ENCODE data around the gene NAE1. TPM values are rescaled to one million over a fixed set of nuclear protein-coding genes. Genes with fewer than 3 reads are reported as not detected.

The NAE1 gene
- total RNA-seq, 2 experiments from 2014 or later = 121 to 126 TPM

DNA sequence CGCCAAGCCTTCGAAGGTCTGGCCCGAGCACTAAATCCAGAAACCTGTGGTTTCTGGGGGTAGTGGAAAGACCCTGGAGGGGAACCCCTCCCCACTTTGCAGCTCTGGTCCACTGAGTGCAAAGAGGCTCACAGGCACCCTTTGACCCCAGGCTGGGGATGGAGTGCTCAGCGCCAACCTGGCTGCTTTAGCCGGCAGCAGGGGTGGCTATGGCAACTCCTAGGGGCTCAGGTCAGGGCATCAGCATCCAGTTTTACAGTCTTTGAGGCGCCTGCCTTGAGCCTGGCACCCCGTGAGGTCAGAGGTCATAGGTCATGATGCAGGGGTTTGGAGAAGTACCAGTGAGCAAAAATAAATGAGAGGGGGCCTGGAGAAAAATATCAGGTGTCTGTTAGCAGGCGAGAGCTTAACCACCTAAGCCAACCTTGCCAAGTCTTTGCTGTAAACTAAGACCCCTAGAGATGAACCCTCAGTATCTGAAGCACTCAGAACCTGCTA is 31.3 kb upstream of the NAE1 start:
- no peaks in the 10 kb centered on the region for H3K4me1 Mint-ChIP-seq (ENCODE audit: low read depth)
- POLR2A ChIA-PET = no interaction called here
- no peaks in the 10 kb centered on the region for H3K36me3 Mint-ChIP-seq
- no peak for DNase-seq
- H3K4me3 Mint-ChIP-seq = no peak overlapping the region
- no peak overlapping the region for H3K27ac Mint-ChIP-seq
- intact Hi-C loops (cut with micrococcal nuclease) = no loop called here
- H3K9me3 Mint-ChIP-seq = no peaks in the 10 kb centered on the region
- no peaks in the 10 kb centered on the region for H3K27me3 Mint-ChIP-seq
- CTCF ChIA-PET = interaction anchor here (0.6 to 2.4 kb wide), 6 partner anchors 9 to 487 kb away, joined by 3 to 15 read pairs (median 4); partner anchors contain the start of genes DYNC1LI2 and NAE1

DNA sequence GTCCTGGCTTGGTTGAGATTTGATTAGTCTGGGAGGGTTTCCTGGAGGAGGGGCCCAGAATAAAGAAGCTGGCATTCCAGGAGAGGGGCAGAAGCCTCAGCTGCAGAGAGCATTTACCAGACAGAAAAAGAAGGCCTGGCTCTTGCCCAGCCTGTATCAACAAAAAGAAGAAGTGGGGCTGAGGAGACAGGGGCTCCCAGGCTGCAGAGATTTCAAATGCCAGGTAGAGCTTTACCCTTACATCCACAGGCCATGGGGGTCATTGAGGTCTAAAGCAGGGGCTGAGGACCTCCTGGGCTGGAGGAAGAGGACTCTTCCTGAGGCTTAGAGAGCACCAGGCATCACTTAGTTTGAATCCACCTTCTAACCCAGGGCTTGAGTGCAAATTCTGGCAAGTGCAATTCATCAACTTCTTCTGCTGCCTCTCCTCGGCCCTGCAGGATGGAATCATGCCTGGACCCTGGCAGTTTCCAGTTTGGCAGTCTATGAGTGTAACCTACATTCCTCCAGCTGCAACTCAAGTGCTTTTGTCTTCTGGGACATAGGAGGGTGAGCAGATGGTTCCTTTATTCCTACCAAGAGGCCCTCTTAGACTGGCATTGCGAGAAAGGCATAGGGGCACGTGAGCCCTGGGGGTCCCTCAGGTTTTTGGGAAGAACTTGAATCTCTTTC is 28.8 kb upstream of the NAE1 start:
- no peaks in the 10 kb centered on the region for H3K9me3 Mint-ChIP-seq
- H3K27me3 Mint-ChIP-seq = no peaks in the 10 kb centered on the region
- H3K27ac Mint-ChIP-seq = no peak overlapping the region
- no peaks in the 10 kb centered on the region for H3K36me3 Mint-ChIP-seq
- POLR2A ChIA-PET = no interaction called here
- no peaks in the 10 kb centered on the region for H3K4me1 Mint-ChIP-seq (ENCODE audit: low read depth)
- intact Hi-C loops (cut with micrococcal nuclease) = no loop called here
- H3K4me3 Mint-ChIP-seq = no peak overlapping the region
- CTCF ChIA-PET = interaction anchor here (0.6 to 1.9 kb wide), 2 partner anchors 12 to 28 kb away, joined by 4 to 10 read pairs; partner anchors contain the start of gene NAE1
- DNase-seq = no peak

DNA sequence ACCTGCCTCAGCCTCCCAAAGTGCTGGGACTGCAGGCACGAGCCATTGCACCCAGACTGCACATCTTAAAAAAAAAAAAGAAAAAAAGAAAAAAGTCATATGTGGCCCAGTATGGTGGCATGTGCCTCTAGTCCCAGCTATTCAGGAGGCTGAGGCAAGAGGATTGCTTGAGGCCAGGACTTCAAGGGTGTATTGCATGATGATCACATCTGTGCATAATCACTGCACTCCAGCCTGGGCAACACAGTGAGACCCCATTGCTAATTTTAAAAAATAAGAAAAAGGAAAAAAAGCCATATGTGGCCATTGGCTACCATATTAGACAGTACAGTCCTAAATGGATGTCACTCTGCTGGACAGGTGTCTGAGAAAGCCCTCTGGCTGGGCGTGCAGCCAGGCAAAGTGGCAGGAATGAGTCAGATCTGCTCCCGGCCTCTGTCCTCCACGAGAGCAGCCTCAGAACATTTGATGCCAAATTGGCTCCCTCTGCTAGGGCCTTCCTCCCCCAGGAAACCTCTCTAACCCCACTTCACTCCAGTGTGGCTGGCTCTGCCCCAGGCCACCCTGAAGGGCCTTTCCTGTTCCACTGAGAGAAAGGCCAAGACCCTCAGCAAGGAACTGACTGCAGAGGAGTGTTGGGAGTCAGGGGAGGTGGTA is 28.1 kb upstream of the NAE1 start:
- no peaks in the 10 kb centered on the region for H3K9me3 Mint-ChIP-seq
- ChIA-PET POLR2A (no interaction called here), CTCF (interaction anchor here (0.6 to 5.0 kb wide), 5 partner anchors 8 to 28 kb away, joined by 3 to 24 read pairs (median 10); partner anchors contain the start of gene NAE1)
- no peak overlapping the region for H3K4me3 Mint-ChIP-seq
- no peaks in the 10 kb centered on the region for H3K27me3 Mint-ChIP-seq
- DNase-seq = no peak
- no peak overlapping the region for H3K27ac Mint-ChIP-seq
- H3K4me1 Mint-ChIP-seq (ENCODE audit: low read depth) = no peaks in the 10 kb centered on the region
- intact Hi-C loops (cut with micrococcal nuclease) = no loop called here
- H3K36me3 Mint-ChIP-seq = no peaks in the 10 kb centered on the region

DNA sequence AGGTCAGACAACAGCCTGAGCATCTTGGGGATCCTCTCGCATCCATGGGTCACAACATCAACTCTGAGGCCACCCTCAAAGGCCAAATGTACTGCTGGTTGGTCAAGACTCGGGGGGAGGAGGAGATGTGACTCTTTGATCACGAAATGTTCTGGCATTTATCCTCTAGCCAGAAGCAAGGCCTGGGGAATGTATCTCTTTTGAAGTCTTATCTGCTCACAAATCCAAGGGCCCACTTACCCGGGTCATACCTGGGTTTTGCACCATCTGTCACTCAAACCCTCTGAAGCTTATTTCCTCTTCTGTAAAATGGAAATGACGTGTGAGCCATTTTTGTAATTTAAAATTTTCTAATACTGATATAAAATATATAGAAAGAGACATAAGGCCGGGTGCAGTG is 26.7 kb upstream of the NAE1 start:
- Mint-ChIP-seq H3K36me3 (no peaks in the 10 kb centered on the region), H3K27me3 (no peaks in the 10 kb centered on the region), H3K4me3 (no peak overlapping the region), H3K4me1 (ENCODE audit: low read depth) (no peaks in the 10 kb centered on the region), H3K27ac (no peak overlapping the region), H3K9me3 (no peaks in the 10 kb centered on the region)
- POLR2A ChIA-PET = no interaction called here
- no peak for DNase-seq
- intact Hi-C loops (cut with micrococcal nuclease) = no loop called here
- CTCF ChIA-PET = interaction anchor here (2.9 to 5.0 kb wide), 2 partner anchors 9 to 27 kb away, joined by 10 to 24 read pairs; partner anchors contain the start of gene NAE1

DNA sequence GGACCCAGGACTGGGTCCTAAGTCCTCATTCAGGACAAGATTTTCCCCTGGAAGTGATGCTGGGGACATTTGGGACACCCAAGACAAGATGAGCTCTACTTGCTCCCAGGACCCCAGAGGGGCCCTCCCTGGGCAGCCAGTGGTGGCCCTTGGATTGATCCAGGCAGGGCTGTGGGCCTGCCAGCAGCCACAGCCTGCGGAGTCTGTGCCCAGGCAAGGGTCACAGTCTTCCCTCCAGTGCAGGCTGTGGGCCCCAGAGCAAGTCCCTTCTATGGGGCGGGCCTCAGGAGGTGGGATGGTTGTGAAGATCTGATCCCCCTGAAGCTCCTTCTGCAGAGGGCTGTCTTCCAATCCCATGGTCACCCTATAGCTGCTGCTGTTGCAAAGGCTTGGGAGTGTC is 26.0 kb upstream of the NAE1 start:
- intact Hi-C loops (cut with micrococcal nuclease) = no loop called here
- Mint-ChIP-seq H3K36me3 (no peaks in the 10 kb centered on the region), H3K4me1 (ENCODE audit: low read depth) (no peaks in the 10 kb centered on the region), H3K4me3 (no peak overlapping the region), H3K9me3 (no peaks in the 10 kb centered on the region), H3K27me3 (no peaks in the 10 kb centered on the region), H3K27ac (no peak overlapping the region)
- ChIA-PET CTCF (interaction anchor here (0.5 to 5.0 kb wide), 3 partner anchors 10 to 26 kb away, joined by 3 to 24 read pairs (median 10); partner anchors contain the start of gene NAE1), POLR2A (no interaction called here)
- DNase-seq = no peak

DNA sequence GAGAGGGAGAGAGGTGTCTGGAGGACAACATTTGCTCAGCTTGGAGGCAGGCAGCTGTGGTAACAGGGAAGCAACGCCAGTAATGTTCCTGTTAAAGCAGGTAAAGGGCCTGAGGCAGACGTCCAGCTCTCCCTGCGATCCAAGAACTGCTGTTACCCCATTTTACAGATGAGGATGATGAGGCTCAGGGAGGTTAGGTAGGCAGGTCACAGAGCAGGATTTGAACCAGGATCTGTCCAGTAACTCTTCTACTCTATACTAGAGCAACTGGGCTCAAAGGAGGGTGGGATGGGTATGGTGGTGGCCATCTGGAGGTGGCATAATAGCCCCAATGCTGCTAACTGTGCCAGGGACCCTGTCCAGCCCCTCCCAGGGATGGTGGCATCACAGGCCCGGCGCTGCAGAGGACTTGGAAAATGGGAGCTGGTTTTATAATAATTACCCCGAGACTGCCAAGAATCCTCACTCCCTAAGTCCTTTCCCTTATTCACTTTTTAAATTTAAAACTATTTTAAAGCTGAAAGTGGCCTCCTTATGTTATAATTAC is 25.5 kb upstream of the NAE1 start:
- H3K4me1 Mint-ChIP-seq (ENCODE audit: low read depth) = no peaks in the 10 kb centered on the region
- H3K36me3 Mint-ChIP-seq = no peaks in the 10 kb centered on the region
- CTCF ChIA-PET = interaction anchor here (0.5 to 5.0 kb wide), 3 partner anchors 10 to 26 kb away, joined by 3 to 24 read pairs (median 10); partner anchors contain the start of gene NAE1
- DNase-seq = no peak
- intact Hi-C loops (cut with micrococcal nuclease) = no loop called here
- H3K27ac Mint-ChIP-seq = no peak overlapping the region
- H3K4me3 Mint-ChIP-seq = no peak overlapping the region
- no peaks in the 10 kb centered on the region for H3K27me3 Mint-ChIP-seq
- H3K9me3 Mint-ChIP-seq = no peaks in the 10 kb centered on the region
- POLR2A ChIA-PET = no interaction called here

DNA sequence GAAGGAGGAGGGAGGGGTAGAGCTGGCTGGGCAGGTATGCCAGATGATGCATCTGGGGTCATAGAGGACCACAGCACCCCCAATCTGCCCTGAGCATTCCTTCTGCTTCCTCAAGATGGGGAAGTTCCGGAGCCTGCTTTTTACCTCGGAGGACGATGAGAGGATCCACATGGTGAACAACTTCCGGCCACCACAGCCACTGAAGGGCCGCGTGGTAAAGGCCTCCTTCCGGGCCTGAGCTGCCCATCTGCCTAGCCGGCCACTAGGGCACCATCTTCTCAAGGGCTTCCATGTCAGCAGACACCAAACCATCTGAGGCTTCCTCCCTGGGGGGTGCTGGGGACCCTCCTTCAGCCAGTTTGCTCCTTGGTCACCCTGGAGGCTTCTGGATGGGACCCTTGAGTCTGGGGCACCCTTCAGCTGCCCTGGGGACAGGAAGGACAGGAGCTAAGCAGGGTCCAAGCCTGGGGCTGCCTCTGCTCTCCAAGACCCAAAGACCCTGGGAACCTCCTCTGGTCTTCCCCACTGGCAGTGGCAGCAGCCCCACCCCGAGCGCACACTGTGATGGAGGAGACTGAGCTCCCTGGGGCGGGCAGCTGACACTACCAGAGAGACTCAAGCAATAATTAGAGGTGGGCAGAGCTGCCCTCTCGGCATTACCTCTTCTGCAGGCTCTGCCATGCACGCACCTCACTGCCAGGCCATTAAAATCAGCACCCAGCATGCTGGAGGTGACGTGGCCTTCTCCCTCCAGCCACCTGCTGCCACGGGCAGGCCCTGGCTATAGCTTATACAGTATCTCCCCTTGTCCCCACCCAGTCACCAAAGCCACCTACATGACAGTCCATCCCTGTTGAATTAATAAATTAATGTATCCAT is 22.7 kb upstream of the NAE1 start:
- Mint-ChIP-seq H3K36me3 (no peaks in the 10 kb centered on the region), H3K9me3 (no peaks in the 10 kb centered on the region), H3K4me3 (no peak overlapping the region), H3K27ac (no peak overlapping the region), H3K4me1 (ENCODE audit: low read depth) (no peaks in the 10 kb centered on the region), H3K27me3 (no peaks in the 10 kb centered on the region)
- intact Hi-C loops (cut with micrococcal nuclease) = no loop called here
- ChIA-PET CTCF (interaction anchor here (1.1 to 5.0 kb wide), 4 partner anchors 9 to 23 kb away, joined by 3 to 24 read pairs (median 6); partner anchors contain the start of gene NAE1), POLR2A (no interaction called here)
- DNase-seq = no peak

DNA sequence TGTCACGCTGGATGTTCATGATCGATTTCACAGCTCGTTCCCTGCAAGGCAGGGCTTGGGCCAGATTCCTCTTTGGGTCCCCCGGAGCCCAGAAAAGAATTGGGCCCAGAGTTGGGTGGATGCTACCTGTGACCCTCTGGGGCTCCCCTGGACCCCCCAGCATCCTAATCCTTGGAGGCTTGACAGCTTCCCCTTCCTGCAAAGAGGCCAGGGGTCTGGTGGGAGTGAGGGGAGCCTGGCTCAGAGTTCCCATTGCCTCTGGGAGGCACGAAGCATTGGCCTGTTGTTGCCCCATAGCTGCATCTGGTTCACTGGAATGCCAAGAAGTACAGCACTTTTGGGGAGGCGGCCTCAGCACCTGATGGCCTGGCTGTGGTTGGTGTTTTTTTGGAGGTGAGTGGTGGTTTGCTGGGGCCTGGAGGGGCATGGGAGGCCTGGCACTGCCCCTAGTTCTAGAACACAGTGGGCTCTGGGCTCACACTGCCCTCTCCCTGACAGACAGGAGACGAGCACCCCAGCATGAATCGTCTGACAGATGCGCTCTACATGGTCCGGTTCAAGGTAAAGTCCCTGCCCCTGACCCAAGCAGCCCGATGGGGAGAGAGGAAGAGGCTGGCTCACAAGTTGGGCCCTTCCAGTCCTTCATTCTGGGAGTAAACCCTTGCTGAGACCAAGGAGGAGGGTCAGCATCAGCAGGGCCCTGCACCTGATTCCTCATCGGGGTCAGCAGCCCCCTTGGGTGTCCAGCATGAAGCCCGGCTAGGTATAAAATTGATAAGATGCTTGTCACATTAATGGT is 20.6 kb upstream of the NAE1 start:
- Mint-ChIP-seq H3K4me1 (ENCODE audit: low read depth) (peaks cover 7% of the 10 kb centered on the region), H3K36me3 (no peaks in the 10 kb centered on the region), H3K27ac (no peak overlapping the region), H3K9me3 (no peaks in the 10 kb centered on the region), H3K4me3 (no peak overlapping the region), H3K27me3 (peaks cover 1% of the 10 kb centered on the region)
- ChIA-PET POLR2A (no interaction called here), CTCF (interaction anchor here (0.8 kb wide), 1 partner anchor 17 kb away, joined by 3 read pairs; no protein-coding TSS in a partner anchor)
- no peak for DNase-seq
- intact Hi-C loops (cut with micrococcal nuclease) = no loop called here

DNA sequence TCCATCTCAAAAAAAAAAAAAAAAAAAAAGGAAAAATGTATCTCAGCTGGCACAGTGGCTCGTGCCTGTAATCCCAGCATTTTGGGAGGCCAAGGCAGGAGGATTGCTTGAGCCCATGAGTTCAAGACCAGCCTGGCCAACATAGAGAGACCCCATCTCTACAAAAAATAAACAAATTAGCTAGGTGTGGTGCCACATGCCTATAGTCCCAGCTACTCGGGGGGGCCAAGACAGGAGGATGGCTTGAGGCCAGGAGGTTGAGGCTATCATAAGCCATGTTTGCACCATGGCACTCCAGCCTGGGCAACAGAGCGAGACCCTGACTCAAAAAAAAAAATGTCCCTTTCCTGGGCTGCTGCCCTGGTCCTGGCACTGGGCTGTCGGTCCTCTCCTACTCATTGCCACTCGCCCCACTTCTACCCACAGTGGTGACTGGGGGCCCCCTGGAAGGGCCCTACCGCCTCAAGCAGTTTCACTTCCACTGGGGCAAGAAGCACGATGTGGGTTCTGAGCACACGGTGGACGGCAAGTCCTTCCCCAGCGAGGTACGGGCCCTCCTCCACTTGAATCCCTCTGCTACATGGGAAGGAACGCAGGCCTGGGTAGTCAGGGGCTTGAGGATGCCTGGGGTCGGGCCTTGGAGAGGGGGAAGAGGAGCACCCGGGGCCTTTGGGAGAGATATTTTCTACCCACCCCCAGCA is 19.5 kb upstream of the NAE1 start:
- Mint-ChIP-seq H3K27me3 (peaks cover 10% of the 10 kb centered on the region), H3K9me3 (no peaks in the 10 kb centered on the region), H3K4me1 (ENCODE audit: low read depth) (peaks cover 9% of the 10 kb centered on the region), H3K27ac (no peak overlapping the region), H3K36me3 (no peaks in the 10 kb centered on the region), H3K4me3 (no peak overlapping the region)
- DNase-seq = no peak
- intact Hi-C loops (cut with micrococcal nuclease) = no loop called here
- ChIA-PET POLR2A (no interaction called here), CTCF (interaction anchor here (0.8 kb wide), 1 partner anchor 18 kb away, joined by 3 read pairs; no protein-coding TSS in a partner anchor)

DNA sequence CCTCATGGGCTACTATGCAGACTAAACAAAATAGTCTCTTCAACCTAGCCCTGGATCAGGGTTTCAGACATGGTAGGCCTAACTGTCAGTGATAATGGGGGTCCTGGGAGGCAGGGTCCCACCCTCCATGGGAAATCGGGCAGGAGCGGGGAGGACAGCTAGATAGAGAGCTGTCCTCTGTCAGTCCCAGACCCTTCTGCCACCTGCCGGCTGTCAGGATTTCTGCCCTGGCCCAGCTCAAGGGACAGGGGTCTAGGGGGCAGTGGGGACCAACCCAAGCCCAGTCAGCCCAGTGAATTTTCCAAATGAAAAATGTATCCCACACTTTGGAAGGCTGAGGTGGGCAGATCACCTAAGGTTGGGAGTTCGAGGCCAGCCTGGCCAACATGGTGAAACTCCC is 18.8 kb upstream of the NAE1 start:
- no peak overlapping the region for H3K27ac Mint-ChIP-seq
- CTCF ChIA-PET = interaction anchor here (1.2 to 1.3 kb wide), 2 partner anchors 19 to 23 kb away, joined by 3 to 6 read pairs; partner anchors contain the start of gene NAE1
- intact Hi-C loops (cut with micrococcal nuclease) = no loop called here

More for the DNA sequence above, 18.8 kb upstream of the NAE1 start:
- POLR2A ChIA-PET = no interaction called here
- Mint-ChIP-seq H3K9me3 (no peaks in the 10 kb centered on the region), H3K36me3 (no peaks in the 10 kb centered on the region), H3K4me1 (ENCODE audit: low read depth) (peaks cover 10% of the 10 kb centered on the region), H3K4me3 (no peak overlapping the region), H3K27me3 (peaks cover 16% of the 10 kb centered on the region)
- no peak for DNase-seq
